ENCODE measurements around the gene ICE2.

The ICE2 gene

DNA sequence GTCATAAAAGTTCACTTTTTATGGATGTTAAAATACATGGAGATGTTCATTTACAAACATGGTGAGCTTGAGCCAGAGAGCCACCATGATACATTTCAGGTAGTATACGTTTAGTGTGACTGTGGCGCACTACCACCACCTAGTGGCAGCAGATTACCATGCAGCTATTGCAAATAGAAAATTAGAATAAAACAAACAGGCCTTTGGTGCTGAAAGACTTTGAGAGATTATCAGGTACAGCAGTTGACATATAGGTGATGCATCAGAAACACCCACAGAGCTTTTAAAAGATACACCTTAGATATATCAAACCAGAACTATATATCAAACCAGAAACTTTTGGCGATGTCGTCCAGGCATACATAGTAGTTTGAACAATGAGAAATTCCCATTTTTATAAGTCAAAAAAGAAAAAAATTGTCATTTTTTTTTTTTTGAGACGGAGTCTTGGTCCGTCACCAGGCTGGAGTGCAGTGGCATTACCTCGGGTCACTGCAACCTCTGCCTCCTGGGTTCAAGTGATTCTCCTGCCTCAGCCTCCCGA, 42.0 kb upstream of the ICE2 start:
- peak; percentile 50 for DNase-seq (ENCODE audit: low spot score)
- in situ Hi-C loops (cut with MboI; ENCODE audit: low pct_unique_long_range_greater_than_20kb, low sequenced_read_pairs, unreplicated experiment), result no loop called here
- TF ChIP-seq, protein P1, sequence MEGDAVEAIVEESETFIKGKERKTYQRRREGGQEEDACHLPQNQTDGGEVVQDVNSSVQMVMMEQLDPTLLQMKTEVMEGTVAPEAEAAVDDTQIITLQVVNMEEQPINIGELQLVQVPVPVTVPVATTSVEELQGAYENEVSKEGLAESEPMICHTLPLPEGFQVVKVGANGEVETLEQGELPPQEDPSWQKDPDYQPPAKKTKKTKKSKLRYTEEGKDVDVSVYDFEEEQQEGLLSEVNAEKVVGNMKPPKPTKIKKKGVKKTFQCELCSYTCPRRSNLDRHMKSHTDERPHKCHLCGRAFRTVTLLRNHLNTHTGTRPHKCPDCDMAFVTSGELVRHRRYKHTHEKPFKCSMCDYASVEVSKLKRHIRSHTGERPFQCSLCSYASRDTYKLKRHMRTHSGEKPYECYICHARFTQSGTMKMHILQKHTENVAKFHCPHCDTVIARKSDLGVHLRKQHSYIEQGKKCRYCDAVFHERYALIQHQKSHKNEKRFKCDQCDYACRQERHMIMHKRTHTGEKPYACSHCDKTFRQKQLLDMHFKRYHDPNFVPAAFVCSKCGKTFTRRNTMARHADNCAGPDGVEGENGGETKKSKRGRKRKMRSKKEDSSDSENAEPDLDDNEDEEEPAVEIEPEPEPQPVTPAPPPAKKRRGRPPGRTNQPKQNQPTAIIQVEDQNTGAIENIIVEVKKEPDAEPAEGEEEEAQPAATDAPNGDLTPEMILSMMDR (IDR thresholded peaks at IDR 0.05; ENCODE audit: extremely low read depth, insufficient read depth, missing control alignments), result peak; percentile 89

DNA sequence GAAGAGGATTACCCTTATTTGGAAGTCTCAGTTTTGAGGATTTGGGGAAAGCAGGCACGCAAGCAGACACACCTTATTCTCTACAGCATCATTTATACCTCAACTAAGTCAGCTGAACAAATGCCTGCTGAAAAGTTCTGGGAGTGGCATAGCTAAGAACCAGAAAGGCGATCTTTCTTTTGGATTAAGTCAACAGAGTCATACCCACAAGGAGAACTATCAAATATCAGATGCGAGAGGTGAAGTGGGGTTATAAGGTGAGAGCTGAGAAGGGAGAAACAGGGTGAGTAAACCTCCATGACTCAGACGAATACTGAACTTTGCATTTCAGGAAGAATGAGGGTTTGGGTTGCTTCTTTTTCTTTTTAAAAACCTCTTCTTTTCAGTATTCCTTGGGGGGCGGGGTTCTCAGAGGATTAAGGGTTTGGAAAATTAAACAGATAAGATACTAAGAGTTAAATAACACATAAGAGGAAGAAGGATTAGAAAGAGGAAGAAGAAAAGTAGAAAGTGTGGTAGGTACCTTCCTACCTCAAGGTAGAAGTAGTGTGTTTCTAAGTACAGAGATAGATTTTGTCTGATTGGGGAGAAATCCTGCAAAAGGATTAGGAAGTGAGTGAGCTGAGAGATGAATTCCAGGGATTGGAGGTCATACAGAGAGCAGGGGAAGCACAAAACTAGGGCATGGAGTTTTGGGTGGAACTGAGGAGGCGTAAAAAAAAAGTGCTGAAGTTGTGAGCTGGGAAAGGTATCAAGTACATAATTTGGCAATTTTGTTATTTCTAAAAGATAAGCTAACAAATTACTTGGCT, 41.3 kb upstream of the ICE2 start:
- TF ChIP-seq, protein P1 (IDR thresholded peaks at IDR 0.05; ENCODE audit: extremely low read depth, insufficient read depth, missing control alignments), result no peak
- in situ Hi-C loops (cut with MboI; ENCODE audit: low pct_unique_long_range_greater_than_20kb, low sequenced_read_pairs, unreplicated experiment), result no loop called here
- DNase-seq (ENCODE audit: low spot score), result no peak

DNA sequence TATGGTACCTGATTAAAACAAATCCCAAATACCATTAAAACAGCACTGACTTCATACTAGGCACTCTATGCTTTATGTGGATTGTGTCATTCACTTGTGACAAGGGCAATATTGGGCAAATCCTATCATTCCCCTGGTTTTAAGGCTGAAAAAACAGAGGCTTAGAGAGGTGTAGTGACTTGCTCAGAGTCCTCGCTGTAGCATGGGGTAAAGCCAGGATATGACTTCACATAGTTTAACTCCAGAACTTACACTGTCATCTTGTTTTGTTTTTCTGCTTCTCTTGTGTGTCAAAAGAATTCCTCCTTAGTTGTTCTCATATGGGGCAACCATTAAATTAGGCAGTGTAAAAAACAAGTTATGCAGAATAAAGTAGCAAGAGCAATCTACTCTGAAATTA, 40.3 kb upstream of the ICE2 start:
- in situ Hi-C loops (cut with MboI; ENCODE audit: low pct_unique_long_range_greater_than_20kb, low sequenced_read_pairs, unreplicated experiment), result no loop called here
- TF ChIP-seq, protein P1 (IDR thresholded peaks at IDR 0.05; ENCODE audit: extremely low read depth, insufficient read depth, missing control alignments), result no peak
- DNase-seq (ENCODE audit: low spot score), result no peak

- TF ChIP-seq, protein P1 (IDR thresholded peaks at IDR 0.05; ENCODE audit: extremely low read depth, insufficient read depth, missing control alignments), result no peak
- in situ Hi-C loops (cut with MboI; ENCODE audit: low pct_unique_long_range_greater_than_20kb, low sequenced_read_pairs, unreplicated experiment), result no loop called here
- DNase-seq (ENCODE audit: low spot score), result no peak
Observed at GRCh38 chr15:60518511-60518910, 39.6 kb upstream of the ICE2 start.

- TF ChIP-seq, protein P1 (IDR thresholded peaks at IDR 0.05; ENCODE audit: extremely low read depth, insufficient read depth, missing control alignments), result no peak
- no peak for DNase-seq (ENCODE audit: low spot score)
- in situ Hi-C loops (cut with MboI; ENCODE audit: low pct_unique_long_range_greater_than_20kb, low sequenced_read_pairs, unreplicated experiment), result no loop called here
Observed at GRCh38 chr15:60514261-60514881, 35.4 kb upstream of the ICE2 start.

DNA sequence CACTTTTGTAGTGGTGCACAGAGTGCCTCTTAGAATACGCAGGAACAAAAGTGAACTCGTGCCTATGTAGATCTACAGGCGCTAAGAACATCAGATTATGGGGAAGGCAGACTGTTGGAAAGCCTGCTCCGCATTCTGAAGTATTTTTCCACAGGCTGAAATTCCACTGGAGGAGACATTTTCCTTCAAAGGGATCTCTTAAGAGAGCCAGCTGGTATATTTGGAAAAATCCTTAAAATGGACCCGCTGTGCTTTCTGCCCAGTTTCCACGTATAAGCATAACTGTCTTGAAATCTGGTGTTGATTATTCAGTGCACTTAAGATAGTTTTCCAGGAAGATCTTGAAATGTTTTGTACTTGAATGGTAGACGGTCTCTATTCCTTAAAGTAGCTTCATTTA, 34.7 kb upstream of the ICE2 start:
- DNase-seq (ENCODE audit: low spot score), result no peak
- TF ChIP-seq, protein P1 (IDR thresholded peaks at IDR 0.05; ENCODE audit: extremely low read depth, insufficient read depth, missing control alignments), result no peak
- in situ Hi-C loops (cut with MboI; ENCODE audit: low pct_unique_long_range_greater_than_20kb, low sequenced_read_pairs, unreplicated experiment), result no loop called here

Data from GM13977 (cell line).